ENCODE measurements around the gene MAP6D1. TPM values are rescaled to one million over a fixed set of nuclear protein-coding genes. Genes with fewer than 3 reads are reported as not detected.

MAP6D1 gene
- total RNA-seq, 1 experiment from 2014 or later = 5.9 TPM

DNA sequence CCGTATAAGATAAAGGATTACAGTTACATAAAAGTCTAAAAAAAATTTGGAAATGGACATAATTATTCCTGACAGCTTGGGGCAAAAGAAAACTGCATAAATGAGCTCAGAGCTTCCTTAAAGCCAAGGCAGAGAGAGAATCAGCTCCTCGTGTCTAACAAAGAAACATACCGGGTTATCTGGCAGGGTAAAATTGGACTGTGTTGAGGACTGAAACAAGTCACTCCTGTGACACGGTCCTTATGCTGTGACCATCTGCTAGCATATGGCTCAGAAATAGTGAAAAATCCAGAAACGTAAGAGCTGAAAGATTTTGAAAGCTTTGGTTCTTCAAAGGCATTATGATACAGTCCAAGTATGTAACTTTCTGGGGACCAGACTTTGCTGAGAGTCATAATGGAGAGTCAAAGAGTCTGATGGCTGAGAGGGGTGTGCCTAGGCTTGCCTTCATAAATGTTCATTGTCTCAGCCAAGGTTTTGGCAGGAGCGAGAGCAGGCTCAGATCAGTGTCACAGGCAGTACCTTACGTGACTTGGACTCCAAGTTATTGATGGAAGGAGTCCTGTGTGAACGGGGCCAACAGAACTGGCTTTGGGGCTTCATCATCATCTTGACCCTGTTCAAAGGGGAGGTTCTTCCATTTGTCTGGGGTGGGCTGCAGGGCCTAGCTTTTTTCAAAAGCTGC lies 12.5 kb downstream of the MAP6D1 start:
- BruUV-seq (replicated peaks) = no TSS peak
- Histone ChIP-seq H3K4me1 (ENCODE audit: insufficient read depth, low read length, poor library complexity, severe bottlenecking) (no peaks in the 10 kb centered on the region), H3K9me3 (ENCODE audit: low read depth, low read length, poor library complexity, severe bottlenecking) (no peaks in the 10 kb centered on the region), H3K27ac (ENCODE audit: low read depth, low read length, poor library complexity, severe bottlenecking) (no peak overlapping the region), H3K27me3 (replicated peaks; ENCODE audit: insufficient read depth, low read depth, low read length, poor library complexity) (no peaks in the 10 kb centered on the region), H3K36me3 (ENCODE audit: insufficient read depth, low read length, poor library complexity, severe bottlenecking) (peaks cover 37% of the 10 kb centered on the region), H3K4me3 (ENCODE audit: low read depth, low read length, poor library complexity, severe bottlenecking) (no peak overlapping the region)
- ChIA-PET CTCF (no interaction called here), POLR2A (ENCODE audit: low non-redundant PET) (no interaction called here)
- intact Hi-C loops (cut with micrococcal nuclease; ENCODE audit: unreplicated experiment) = no loop called here
- TF ChIP-seq CTCF (conservative IDR thresholded peaks at IDR 0.05; ENCODE audit: low read depth, low read length) (no peak), EZH2 (IDR thresholded peaks at IDR 0.05; ENCODE audit: borderline replicate concordance, low read depth, low read length, poor library complexity, severe bottlenecking) (no peak)
- DNase-seq (ENCODE audit: low spot score) = no peak

DNA sequence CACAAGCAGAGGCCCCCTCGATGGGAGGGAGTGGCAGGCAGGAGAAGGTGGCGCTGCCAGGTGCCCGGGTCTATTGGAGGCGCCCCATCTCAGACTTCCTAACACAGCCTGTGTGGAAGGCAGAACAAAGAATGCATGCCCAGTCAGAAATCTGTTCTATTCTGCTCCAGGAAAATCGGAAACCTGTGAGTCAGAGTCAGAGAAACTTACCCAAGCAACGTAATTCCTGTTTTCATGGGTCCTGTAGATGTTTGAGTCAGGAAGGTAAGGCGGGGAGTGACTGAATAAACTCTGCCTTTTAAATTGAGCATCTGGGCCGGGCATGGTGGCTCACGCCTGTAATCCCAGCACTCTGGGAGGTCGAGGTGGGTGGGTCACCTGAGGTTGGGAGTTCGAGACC lies 13.7 kb downstream of the MAP6D1 start:
- intact Hi-C loops (cut with micrococcal nuclease; ENCODE audit: unreplicated experiment) = no loop called here

GRCh38 chr3:183810643-183811594 lies 14.5 kb downstream of the MAP6D1 start:
- CTCF ChIA-PET = no interaction called here
- no TSS peak for BruUV-seq (replicated peaks)
- H3K4me1 ChIP-seq (ENCODE audit: insufficient read depth, low read length, poor library complexity, severe bottlenecking) = no peaks in the 10 kb centered on the region
- no peak overlapping the region for H3K27ac ChIP-seq (ENCODE audit: low read depth, low read length, poor library complexity, severe bottlenecking)
- H3K36me3 ChIP-seq (ENCODE audit: insufficient read depth, low read length, poor library complexity, severe bottlenecking) = peaks cover 57% of the 10 kb centered on the region
- H3K4me3 ChIP-seq (ENCODE audit: low read depth, low read length, poor library complexity, severe bottlenecking) = no peak overlapping the region
- no peaks in the 10 kb centered on the region for H3K27me3 ChIP-seq (replicated peaks; ENCODE audit: insufficient read depth, low read depth, low read length, poor library complexity)
- no peak for DNase-seq (ENCODE audit: low spot score)
- H3K9me3 ChIP-seq (ENCODE audit: low read depth, low read length, poor library complexity, severe bottlenecking) = no peaks in the 10 kb centered on the region
- intact Hi-C loops (cut with micrococcal nuclease; ENCODE audit: unreplicated experiment) = no loop called here
- TF ChIP-seq CTCF (conservative IDR thresholded peaks at IDR 0.05; ENCODE audit: low read depth, low read length) (no peak), EZH2 (IDR thresholded peaks at IDR 0.05; ENCODE audit: borderline replicate concordance, low read depth, low read length, poor library complexity, severe bottlenecking) (no peak)
- POLR2A ChIA-PET (ENCODE audit: low non-redundant PET) = no interaction called here

More for the DNA sequence above, 13.7 kb downstream of the MAP6D1 start:
- no peaks in the 10 kb centered on the region for H3K9me3 ChIP-seq (ENCODE audit: low read depth, low read length, poor library complexity, severe bottlenecking)
- H3K27ac ChIP-seq (ENCODE audit: low read depth, low read length, poor library complexity, severe bottlenecking) = no peak overlapping the region
- H3K36me3 ChIP-seq (ENCODE audit: insufficient read depth, low read length, poor library complexity, severe bottlenecking) = peaks cover 50% of the 10 kb centered on the region
- no peak for TF ChIP-seq CTCF (conservative IDR thresholded peaks at IDR 0.05; ENCODE audit: low read depth, low read length)
- no peak for TF ChIP-seq EZH2 (IDR thresholded peaks at IDR 0.05; ENCODE audit: borderline replicate concordance, low read depth, low read length, poor library complexity, severe bottlenecking)
- no TSS peak for BruUV-seq (replicated peaks)
- H3K27me3 ChIP-seq (replicated peaks; ENCODE audit: insufficient read depth, low read depth, low read length, poor library complexity) = no peaks in the 10 kb centered on the region
- POLR2A ChIA-PET (ENCODE audit: low non-redundant PET) = no interaction called here
- DNase-seq (ENCODE audit: low spot score) = no peak
- no peak overlapping the region for H3K4me3 ChIP-seq (ENCODE audit: low read depth, low read length, poor library complexity, severe bottlenecking)
- H3K4me1 ChIP-seq (ENCODE audit: insufficient read depth, low read length, poor library complexity, severe bottlenecking) = no peaks in the 10 kb centered on the region
- CTCF ChIA-PET = no interaction called here

Data from A673 (cell line).